OCI-LY3 (cell line): Measurements from ENCODE around the gene RAX2.

Experiments
- H2AFZ ChIP-seq: fragments of 200-600, 300-600 bp; shearing (Covaris generic); 2 replicates; pipeline ENCODE4 v1.6.0; 2014; ENCODE audit warnings: antibody characterized with exemption, low read depth, low read length
- H3K27ac ChIP-seq: fragments of 200-600, 300-600 bp; sonication (generic); 2 replicates; pipeline ENCODE4 v1.5.1; 2014; ENCODE audit warnings: mild to moderate bottlenecking, low read length, moderate library complexity, mixed read lengths
- H3K27me3 ChIP-seq: fragments of 200-600, 300-600 bp; sonication (generic); 2 replicates; pipeline ENCODE4 v1.6.1; 2014; ENCODE audit warnings: low read depth, low read length, mixed read lengths
- H3K36me3 ChIP-seq: fragments of 200-600, 300-600 bp; sonication (generic); replicated peaks from 2 replicates; pipeline ENCODE3; 2014; ENCODE audit warnings: low read depth, low read length, mixed read lengths
- H3K4me1 ChIP-seq: fragments of 300-600, 200-600 bp; sonication (generic); 2 replicates; pipeline ENCODE4 v1.6.1; 2014; ENCODE audit warnings: low read length, mixed read lengths
- H3K4me2 ChIP-seq: fragments of 200-600, 300-600 bp; sonication (generic); 2 replicates; pipeline ENCODE4 v1.6.1; 2014; ENCODE audit warnings: low read length, mixed read lengths
- H3K4me3 ChIP-seq: fragments of 300-600, 200-600 bp; sonication (generic); 2 replicates; pipeline ENCODE4 v1.5.1; 2014; ENCODE audit warnings: antibody characterized with exemption, mild to moderate bottlenecking, low read length, moderate library complexity
- H3K79me2 ChIP-seq: fragments of 300-600, 200-600 bp; shearing (Covaris generic); 2 replicates; pipeline ENCODE4 v1.6.1; 2014; ENCODE audit warnings: mild to moderate bottlenecking, low read length, mixed read lengths
- H3K9ac ChIP-seq: fragments of 300-600, 200-600 bp; shearing (Covaris generic); 2 replicates; pipeline ENCODE4 v1.6.0; 2014; ENCODE audit warnings: mild to moderate bottlenecking, low read length, moderate library complexity
- H3K9me3 ChIP-seq: fragments of 200-600, 300-600 bp; shearing (Covaris generic); 2 replicates; pipeline ENCODE4 v1.6.1; 2014; ENCODE audit warnings: low read length, mixed read lengths; ENCODE audit not compliant: insufficient read depth
- H4K20me1 ChIP-seq: fragments of 200-600, 300-600 bp; sonication (generic); 2 replicates; pipeline ENCODE4 v1.6.1; 2016; ENCODE audit warnings: low read length, mixed read lengths; ENCODE audit not compliant: insufficient read depth
- CTCF ChIP-seq: fragments of 200-600, 300-600 bp; sonication (generic); IDR thresholded peaks from 2 replicates; pipeline ENCODE4 v1.5.1; 2014; ENCODE audit warnings: antibody characterized with exemption, low read length, low read depth
- EZH2phosphoT487 ChIP-seq: fragments of 200-600 bp; shearing (Covaris generic); IDR thresholded peaks from 2 replicates; pipeline ENCODE4 v1.6.1; 2018; ENCODE audit warnings: antibody characterized with exemption, mixed run types, low read depth

The RAX2 gene

GRCh38 chr19:3783660-3784584 lies 11.9 kb upstream of the RAX2 start:
- TF ChIP-seq CTCF: peak; percentile 48
- no peak for TF ChIP-seq EZH2phosphoT487
- H3K4me2 ChIP-seq: no peak overlapping the region
- H2AFZ ChIP-seq: no peak overlapping the region
- H3K79me2 ChIP-seq: no peaks in the 10 kb centered on the region
- H4K20me1 ChIP-seq: no peaks in the 10 kb centered on the region
- no peak overlapping the region for H3K9ac ChIP-seq
- H3K27me3 ChIP-seq: no peaks in the 10 kb centered on the region
- H3K9me3 ChIP-seq: peaks cover 18% of the 10 kb centered on the region; the same call in 1 of the 2 replicates
- no peaks in the 10 kb centered on the region for H3K4me1 ChIP-seq
- no peak overlapping the region for H3K27ac ChIP-seq
- no peak overlapping the region for H3K4me3 ChIP-seq
- no peaks in the 10 kb centered on the region for H3K36me3 ChIP-seq

- TF ChIP-seq CTCF (no peak), EZH2phosphoT487 (no peak)
- Histone ChIP-seq H3K4me3 (no peak overlapping the region), H3K27ac (no peak overlapping the region), H3K27me3 (no peaks in the 10 kb centered on the region), H3K9me3 (peaks cover 18% of the 10 kb centered on the region; the same call in 1 of the 2 replicates), H2AFZ (no peak overlapping the region), H3K9ac (no peak overlapping the region), H4K20me1 (no peaks in the 10 kb centered on the region), H3K36me3 (no peaks in the 10 kb centered on the region), H3K79me2 (no peaks in the 10 kb centered on the region), H3K4me1 (no peaks in the 10 kb centered on the region), H3K4me2 (no peak overlapping the region)
Measured at GRCh38 chr19:3782903-3783302, 10.9 kb upstream of the RAX2 start.

- no peak overlapping the region for H2AFZ ChIP-seq
- TF ChIP-seq EZH2phosphoT487 (no peak), CTCF (no peak)
- H3K9me3 ChIP-seq: peaks cover 18% of the 10 kb centered on the region; the same call in 1 of the 2 replicates
- no peak overlapping the region for H3K4me3 ChIP-seq
- no peaks in the 10 kb centered on the region for H3K36me3 ChIP-seq
- H3K4me2 ChIP-seq: no peak overlapping the region
- no peaks in the 10 kb centered on the region for H3K79me2 ChIP-seq
- no peaks in the 10 kb centered on the region for H3K4me1 ChIP-seq
- H3K9ac ChIP-seq: no peak overlapping the region
- no peak overlapping the region for H3K27ac ChIP-seq
- H3K27me3 ChIP-seq: no peaks in the 10 kb centered on the region
- H4K20me1 ChIP-seq: no peaks in the 10 kb centered on the region
Measured at GRCh38 chr19:3782330-3782729, 10.3 kb upstream of the RAX2 start.

GRCh38 chr19:3781603-3782002 lies 9.6 kb upstream of the RAX2 start:
- Histone ChIP-seq H2AFZ (no peak overlapping the region), H3K4me2 (no peak overlapping the region), H3K9me3 (peaks cover 18% of the 10 kb centered on the region; the same call in 1 of the 2 replicates), H3K36me3 (no peaks in the 10 kb centered on the region), H3K4me1 (no peaks in the 10 kb centered on the region), H4K20me1 (no peaks in the 10 kb centered on the region), H3K79me2 (no peaks in the 10 kb centered on the region), H3K9ac (no peak overlapping the region), H3K27me3 (no peaks in the 10 kb centered on the region), H3K4me3 (no peak overlapping the region), H3K27ac (no peak overlapping the region)
- TF ChIP-seq EZH2phosphoT487: no peak
- no peak for TF ChIP-seq CTCF
